IPS-NIHi7 (cell line): ENCODE measurements around the gene FAM181B.

Experiments used
- DNase-seq: peaks from one replicate; pipeline ENCODE4 v3.0.0; 2012; ENCODE audit warnings: mixed read lengths; ENCODE audit errors: extremely low spot score

Gene FAM181B

DNA sequence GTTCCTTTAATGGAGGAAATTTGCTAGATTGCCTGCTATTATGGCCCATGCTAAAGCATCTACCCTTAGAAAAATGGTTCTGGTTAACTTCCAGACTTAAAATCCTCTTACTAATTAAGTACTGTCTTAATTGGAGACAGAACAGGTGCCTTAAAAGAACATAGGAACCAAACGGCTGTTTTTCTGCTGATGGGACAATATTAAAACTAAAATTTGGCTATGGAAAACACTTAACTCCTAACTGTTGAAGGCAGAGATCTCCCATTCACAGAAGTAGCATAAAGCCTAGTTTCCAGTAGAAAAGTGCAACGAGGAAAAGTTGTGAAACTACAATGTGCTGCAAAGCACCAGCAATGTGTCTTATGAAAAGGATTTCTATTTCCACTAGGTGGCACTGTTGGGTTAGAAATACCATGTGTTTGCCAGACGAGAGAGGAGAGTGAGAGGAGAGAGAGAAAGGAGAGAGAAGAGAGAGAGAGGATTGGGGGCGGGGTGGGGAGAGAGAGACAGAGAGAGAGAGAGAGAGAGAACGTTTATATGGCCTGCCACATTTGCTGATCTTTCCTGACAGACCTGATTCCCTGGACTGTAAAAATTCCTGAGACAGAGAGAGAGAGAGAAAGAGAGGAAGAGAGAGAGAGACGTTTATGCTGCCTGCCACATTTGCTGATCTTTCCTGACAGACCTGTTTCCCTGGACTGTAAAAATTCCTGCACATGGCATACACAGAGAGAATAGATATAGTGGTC, 51.5 kb downstream of the FAM181B start:
- DNase-seq, result peak; percentile 51

DNA sequence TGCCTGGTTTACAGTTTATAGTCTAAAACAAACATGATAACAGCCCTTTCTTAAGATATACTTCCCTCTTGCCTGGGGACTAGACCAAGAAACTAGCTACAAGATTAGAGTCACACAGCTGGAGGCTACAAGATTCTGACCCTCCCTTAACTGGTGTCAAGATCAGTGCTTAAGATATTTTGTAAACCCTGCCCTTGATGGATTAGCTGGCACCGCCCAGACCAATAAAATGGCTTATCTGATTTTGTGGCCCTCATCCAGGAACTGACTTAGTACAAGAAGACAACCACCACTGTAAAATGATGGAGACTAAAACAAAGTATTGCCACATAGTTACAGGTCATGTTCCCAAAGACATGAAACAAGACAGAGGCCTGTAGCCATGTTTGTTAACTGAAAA, 53.4 kb downstream of the FAM181B start:
- no peak for DNase-seq
